GM13977 (cell line): ENCODE results near the gene IGLL5.

Experiments used
- DNase-seq: peaks from one replicate; pipeline ENCODE4 v3.0.0; 2012; ENCODE audit warnings: low spot score
- in situ Hi-C: fragments of 300-500 bp; cut with MboI; formaldehyde crosslinking; loops from one replicate; pipeline ENCODE4 v1.12.0; 2022; ENCODE audit warnings: low sequenced_read_pairs, low pct_unique_long_range_greater_than_20kb, mixed read lengths, inconsistent platforms; ENCODE audit not compliant: unreplicated experiment
- TF ChIP-seq, protein P1 (sequence below): IDR thresholded peaks from 2 replicates; pipeline ENCODE4 v1.5.1; 2012; ENCODE audit warnings: mild to moderate bottlenecking, control low read depth; ENCODE audit not compliant: insufficient read depth; ENCODE audit errors: extremely low read depth, missing control alignments

Gene IGLL5

DNA sequence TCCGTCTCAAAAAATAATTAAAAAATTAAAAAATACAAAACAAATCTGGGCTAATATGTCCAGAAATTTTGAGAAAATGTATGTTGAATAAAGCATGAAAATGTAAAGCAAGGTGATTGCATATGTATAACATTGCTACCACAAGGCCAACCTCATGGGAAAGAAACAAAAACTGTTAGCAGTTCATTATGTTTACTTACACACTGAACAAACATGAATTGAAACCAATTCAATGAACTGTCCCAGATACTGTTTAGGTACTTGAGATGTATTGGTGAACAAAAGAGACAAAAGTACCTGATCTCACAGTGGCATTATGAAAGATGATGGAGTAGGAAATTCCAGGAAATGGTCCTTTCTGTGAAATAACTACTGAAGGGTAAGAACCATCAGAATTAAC is 43.8 kb upstream of the IGLL5 start:
- no peak for DNase-seq

DNA sequence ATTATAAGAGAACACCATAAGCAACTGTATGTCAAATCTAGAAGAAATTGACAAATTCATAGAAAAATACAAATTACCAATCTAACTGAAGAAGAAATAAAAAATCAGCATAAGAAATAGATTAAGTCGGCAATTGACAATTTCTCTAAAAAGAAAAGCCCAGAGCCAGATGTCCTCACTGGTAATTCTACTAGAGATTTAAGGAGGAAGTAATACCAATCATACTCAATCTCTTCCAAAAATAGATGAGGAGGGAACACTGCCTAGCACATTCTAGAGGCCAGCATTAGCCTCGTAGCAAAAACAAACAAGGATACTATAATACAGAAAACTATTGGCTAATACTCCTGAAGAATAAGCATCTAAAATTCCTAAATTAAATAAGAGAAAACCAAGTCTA is 40.4 kb upstream of the IGLL5 start:
- DNase-seq = no peak
- TF ChIP-seq, protein P1, sequence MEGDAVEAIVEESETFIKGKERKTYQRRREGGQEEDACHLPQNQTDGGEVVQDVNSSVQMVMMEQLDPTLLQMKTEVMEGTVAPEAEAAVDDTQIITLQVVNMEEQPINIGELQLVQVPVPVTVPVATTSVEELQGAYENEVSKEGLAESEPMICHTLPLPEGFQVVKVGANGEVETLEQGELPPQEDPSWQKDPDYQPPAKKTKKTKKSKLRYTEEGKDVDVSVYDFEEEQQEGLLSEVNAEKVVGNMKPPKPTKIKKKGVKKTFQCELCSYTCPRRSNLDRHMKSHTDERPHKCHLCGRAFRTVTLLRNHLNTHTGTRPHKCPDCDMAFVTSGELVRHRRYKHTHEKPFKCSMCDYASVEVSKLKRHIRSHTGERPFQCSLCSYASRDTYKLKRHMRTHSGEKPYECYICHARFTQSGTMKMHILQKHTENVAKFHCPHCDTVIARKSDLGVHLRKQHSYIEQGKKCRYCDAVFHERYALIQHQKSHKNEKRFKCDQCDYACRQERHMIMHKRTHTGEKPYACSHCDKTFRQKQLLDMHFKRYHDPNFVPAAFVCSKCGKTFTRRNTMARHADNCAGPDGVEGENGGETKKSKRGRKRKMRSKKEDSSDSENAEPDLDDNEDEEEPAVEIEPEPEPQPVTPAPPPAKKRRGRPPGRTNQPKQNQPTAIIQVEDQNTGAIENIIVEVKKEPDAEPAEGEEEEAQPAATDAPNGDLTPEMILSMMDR = no peak
- in situ Hi-C loops = no loop called here

More for the DNA sequence above, 43.8 kb upstream of the IGLL5 start:
- TF ChIP-seq, protein P1 = no peak
- in situ Hi-C loops = no loop called here

DNA sequence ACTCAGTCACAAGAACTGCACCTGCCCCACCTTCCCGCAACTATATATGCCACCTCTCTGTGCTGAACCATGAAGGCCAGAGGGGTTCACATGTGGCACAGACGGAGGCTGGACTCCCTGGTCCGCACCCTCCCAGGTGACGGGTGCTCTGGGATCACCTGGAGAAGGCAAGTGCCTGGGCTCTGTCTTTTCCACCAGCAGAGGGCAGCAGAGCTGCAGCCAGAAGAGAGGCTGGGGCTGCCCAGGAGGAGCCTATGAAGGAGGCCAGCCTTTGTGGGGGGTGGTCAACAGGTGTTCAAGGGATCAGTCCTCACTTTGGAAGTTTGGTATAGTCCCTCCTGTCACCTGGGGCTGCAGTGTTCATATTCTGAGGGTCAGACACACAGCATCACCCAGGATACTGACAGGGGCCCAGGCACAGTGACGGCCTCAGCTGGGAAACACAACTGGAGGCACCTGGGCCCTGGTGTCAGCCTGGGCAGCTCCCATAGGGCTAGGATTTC is 39.2 kb upstream of the IGLL5 start:
- peak; percentile 31 for DNase-seq
- in situ Hi-C loops = no loop called here
- TF ChIP-seq, protein P1 = peak; percentile 45

DNA sequence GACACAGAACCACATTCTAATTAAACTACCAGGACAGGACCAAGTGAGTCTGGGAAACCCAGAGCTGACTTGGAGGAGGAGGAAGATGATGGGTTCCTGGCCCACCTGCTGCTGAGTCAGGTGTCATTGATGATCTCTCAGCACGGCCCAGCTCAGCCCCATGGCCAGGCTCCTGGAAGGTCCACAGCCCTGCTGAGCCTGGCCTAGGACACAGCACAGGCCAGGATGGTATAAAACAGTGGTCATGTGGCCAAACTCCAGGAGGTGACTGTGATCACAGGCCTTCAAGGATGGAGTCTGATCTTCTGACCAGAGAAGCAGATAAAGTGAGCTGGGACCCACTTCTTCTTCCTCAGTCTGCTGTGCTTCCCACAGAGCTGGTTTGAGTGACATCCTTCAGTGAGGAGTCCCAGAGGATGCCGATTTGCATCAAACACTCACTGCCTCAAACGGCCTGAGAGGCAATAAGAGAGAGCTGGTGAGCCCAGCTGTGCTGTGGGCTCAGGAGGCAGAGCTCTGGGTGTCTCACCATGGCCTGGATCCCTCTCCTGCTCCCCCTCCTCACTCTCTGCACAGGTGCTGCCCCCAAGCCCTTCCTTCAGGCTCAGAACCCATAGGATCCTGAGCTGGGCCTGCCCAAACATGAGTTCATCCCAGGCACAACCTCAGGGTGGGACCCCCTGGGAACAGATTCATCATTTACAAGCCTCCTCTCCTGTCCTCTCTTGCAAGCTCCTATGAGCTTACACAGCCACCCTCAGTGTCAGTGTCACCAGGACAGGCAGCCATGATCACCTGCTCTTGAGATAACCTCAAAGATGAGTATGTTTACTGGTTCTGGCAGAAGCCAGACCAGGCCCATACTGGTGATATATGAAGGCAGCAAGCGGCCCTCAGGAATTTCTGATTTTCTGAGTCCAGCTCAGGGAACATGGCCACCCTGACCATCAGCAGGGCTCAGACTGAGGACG is 37.7 kb upstream of the IGLL5 start:
- in situ Hi-C loops = no loop called here
- DNase-seq = no peak
- TF ChIP-seq, protein P1 = no peak

DNA sequence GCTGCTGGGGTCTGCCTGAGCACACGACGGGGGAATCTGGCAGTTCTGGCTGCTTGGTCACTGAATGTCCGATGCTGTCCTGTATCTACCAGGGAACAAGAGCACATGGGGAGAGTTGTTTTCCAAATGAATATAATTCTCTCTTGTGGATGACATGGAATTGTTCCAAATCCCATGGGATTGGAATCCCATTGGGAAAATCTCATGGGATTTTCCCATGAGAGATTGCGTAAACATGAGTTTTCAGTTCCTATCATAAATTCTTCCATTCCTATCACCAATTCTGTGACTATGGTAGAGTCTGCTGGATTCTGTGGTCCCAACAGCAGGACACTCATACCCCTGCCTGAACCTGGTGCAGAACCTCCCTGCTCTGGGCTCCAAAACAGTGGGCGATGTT is 35.6 kb upstream of the IGLL5 start:
- in situ Hi-C loops = no loop called here
- TF ChIP-seq, protein P1 = no peak
- DNase-seq = no peak

DNA sequence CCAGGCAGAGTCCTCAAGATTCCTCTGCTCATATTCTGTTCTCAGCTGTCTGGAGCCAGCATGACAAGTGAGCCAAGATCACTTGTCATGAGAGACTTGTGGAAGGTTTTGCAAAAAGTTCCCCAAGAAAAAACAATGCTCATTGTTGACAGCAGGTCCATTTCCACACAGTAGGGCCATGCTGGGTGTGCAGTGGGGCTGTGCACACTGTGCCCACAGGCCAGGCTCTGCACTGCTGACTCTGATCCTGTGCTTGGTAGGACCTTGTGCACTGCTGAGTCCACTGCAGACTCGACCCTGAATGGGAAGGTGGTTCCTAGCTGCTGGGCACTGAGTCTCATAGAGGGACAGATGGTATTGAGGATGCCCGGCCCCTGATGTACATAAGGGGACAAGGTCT is 33.9 kb upstream of the IGLL5 start:
- in situ Hi-C loops = no loop called here
- DNase-seq = no peak
- TF ChIP-seq, protein P1 = no peak
